ENCODE data around the gene PCGF2.
"Not testable (repeated sequence)": the region's sequence is repeated elsewhere in the genome, so short reads cannot be mapped to it uniquely, and the experiment has no call there.

The PCGF2 gene

GRCh38 chr17:38748149-38748891, at the start of gene PCGF2:
Gene PCGF2 (minus strand): TSS chr17:38748336. CDS start chr17:38740402, 7,934 bp downstream.
- in situ Hi-C loops (cut with MboI; ENCODE audit: low sequenced_read_pairs) = no loop called here

DNA sequence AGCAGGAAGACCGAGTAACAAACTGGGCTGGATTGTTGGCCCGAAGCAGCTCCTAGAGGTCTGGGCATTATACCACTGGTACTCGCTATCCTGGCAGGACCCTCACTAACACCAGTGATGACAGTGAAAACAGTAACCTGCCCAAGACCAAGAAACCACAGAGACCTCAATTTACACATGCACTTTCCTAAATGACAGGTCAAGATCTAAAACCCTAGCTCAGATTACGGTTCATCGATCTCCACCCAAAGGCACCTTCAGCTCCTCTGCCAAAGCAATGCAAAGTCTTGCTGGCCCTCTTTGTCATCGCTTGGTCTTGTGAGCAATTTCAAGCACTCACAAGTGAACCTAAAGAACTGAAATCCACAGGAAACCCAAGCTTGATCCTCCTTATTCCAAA, 49.7 kb upstream of the PCGF2 start:
- in situ Hi-C loops (cut with MboI; ENCODE audit: low sequenced_read_pairs) = no loop called here

- in situ Hi-C loops (cut with MboI; ENCODE audit: low sequenced_read_pairs) = no loop called here
These were observed 49.0 kb upstream of the PCGF2 start for GRCh38 chr17:38797158-38797490.

DNA sequence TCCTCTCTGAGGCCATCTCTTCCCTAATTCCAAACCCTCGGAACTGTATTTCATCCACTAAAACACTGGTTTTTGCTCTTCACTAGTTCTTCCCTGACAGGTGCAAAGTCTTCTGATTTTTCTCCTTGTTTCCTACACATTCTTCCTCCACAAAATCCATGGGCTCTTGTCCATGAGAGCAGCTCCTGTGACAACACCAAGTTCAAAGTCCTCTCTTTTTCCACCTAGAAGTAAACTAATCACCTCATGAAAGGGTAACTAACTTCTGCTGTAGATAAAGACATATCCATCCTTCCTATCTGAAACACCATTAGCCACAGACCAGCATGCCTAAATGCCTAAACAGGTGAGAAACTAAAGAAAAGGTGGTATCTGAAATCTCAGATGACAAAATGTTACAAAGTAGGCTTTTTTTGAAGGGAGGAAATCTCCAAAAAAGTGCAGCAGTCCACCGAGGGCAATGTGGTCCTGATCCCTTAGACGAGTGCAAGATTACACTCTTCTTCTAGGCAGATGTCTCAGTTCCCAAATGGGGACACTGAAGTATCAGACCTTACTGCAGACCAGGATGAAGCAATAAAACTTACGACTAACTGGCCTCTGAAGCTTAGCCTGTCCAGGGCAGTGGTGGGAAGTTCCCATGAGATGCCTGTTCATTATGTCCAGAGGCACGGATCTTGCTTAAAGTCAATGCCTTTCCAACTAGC, 48.5 kb upstream of the PCGF2 start:
- in situ Hi-C loops (cut with MboI; ENCODE audit: low sequenced_read_pairs) = no loop called here

DNA sequence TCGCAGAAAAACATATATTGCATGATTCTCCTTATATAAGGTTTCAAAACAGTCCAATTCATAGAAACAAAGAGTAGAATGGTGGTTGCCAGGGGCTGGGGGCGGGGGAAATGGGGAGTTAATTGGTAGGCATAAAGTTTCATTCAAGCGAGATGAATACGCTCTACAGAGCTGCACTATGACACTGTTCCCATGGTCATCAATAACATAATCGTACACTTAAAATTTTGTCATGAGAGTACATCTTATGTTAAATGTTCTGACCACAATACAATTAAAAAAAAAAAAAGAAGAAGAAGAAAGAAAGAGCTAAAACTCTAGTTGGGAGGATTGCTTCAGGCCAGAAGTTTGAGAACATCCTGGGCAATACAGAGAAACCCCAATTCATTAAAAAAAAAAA, 46.1 kb upstream of the PCGF2 start:
- in situ Hi-C loops (cut with MboI; ENCODE audit: low sequenced_read_pairs) = no loop called here

- in situ Hi-C loops (cut with MboI; ENCODE audit: low sequenced_read_pairs) = no loop called here
These were observed 43.0 kb upstream of the PCGF2 start for GRCh38 chr17:38791162-38791561.

GRCh38 chr17:38790148-38790707, 42.1 kb upstream of the PCGF2 start:
- in situ Hi-C loops (cut with MboI; ENCODE audit: low sequenced_read_pairs) = not testable (repeated sequence)

GRCh38 chr17:38789185-38789584, 41.0 kb upstream of the PCGF2 start:
- in situ Hi-C loops (cut with MboI; ENCODE audit: low sequenced_read_pairs) = no loop called here

- in situ Hi-C loops (cut with MboI; ENCODE audit: low sequenced_read_pairs) = not testable (repeated sequence)
These were observed 39.9 kb upstream of the PCGF2 start for GRCh38 chr17:38787999-38788398.

- in situ Hi-C loops (cut with MboI; ENCODE audit: low sequenced_read_pairs) = no loop called here
These were observed 38.2 kb upstream of the PCGF2 start for GRCh38 chr17:38786372-38786771.

GRCh38 chr17:38783227-38783626, 35.1 kb upstream of the PCGF2 start:
- in situ Hi-C loops (cut with MboI; ENCODE audit: low sequenced_read_pairs) = no loop called here

GRCh38 chr17:38779965-38780752, 32.0 kb upstream of the PCGF2 start:
- in situ Hi-C loops (cut with MboI; ENCODE audit: low sequenced_read_pairs) = no loop called here

DNA sequence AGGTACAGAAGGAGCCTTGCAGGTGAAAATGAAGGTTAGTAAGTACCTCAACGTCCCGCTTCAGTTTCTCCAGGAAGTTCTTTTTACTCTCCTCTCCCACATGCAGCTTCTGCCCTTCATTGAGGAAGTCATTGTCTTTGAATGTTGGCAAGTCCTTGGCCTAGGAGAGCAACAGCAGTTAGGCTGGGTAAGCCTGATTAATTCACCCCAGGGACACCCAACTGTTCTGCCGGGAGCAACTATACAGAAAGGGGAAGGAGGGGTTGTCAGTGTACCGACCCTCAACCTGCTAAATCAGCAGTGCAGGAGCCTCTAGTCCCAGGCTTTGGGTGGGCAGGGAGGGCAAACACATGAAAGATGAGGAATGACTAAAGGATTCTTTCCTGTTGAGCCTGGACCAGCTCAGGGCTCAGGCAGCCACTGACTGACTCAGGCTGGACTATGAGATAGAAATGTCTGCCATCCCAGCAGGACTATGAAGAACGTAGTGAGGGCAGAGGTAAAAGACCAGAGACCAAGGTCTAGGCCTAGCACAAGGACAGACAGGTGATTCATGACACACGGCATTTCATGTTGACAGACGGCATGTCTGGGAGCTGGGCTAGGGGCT, 29.6 kb upstream of the PCGF2 start:
- in situ Hi-C loops (cut with MboI; ENCODE audit: low sequenced_read_pairs) = no loop called here

- in situ Hi-C loops (cut with MboI; ENCODE audit: low sequenced_read_pairs) = no loop called here
These were observed 25.1 kb upstream of the PCGF2 start for GRCh38 chr17:38773258-38773657.

GRCh38 chr17:38768417-38768816, 20.3 kb upstream of the PCGF2 start:
- in situ Hi-C loops (cut with MboI; ENCODE audit: low sequenced_read_pairs) = no loop called here

DNA sequence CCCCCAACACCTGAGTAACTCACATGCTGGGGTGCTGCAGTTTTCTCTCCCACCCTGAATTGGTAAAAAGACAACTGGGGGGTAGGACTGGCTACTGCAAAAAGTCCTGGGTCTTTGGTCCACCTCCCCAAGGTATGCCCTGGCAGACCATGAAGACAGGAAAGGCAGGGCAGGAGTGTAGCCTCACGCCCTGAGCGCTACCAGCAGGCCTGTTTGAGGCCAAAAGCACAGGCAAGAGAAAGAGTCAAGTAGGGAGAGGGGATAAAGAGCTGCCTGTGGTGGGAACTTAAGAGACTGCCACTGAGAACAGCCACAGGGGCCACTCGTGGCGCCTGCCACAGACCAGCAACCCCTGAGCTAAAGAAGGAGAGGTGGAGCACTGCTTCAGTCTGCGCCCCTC, 18.2 kb upstream of the PCGF2 start:
- in situ Hi-C loops (cut with MboI; ENCODE audit: low sequenced_read_pairs) = no loop called here

- in situ Hi-C loops (cut with MboI; ENCODE audit: low sequenced_read_pairs) = no loop called here
These were observed 14.1 kb upstream of the PCGF2 start for GRCh38 chr17:38762231-38762630.

GRCh38 chr17:38761612-38762011, 13.5 kb upstream of the PCGF2 start:
- in situ Hi-C loops (cut with MboI; ENCODE audit: low sequenced_read_pairs) = no loop called here

GRCh38 chr17:38753071-38753506, 5.0 kb upstream of the PCGF2 start:
- in situ Hi-C loops (cut with MboI; ENCODE audit: low sequenced_read_pairs) = loop anchor here (10.0 kb wide), 1 partner anchor 62 kb away; no protein-coding TSS in a partner anchor

- in situ Hi-C loops (cut with MboI; ENCODE audit: low sequenced_read_pairs) = loop anchor here (10.0 kb wide), 1 partner anchor 62 kb away; no protein-coding TSS in a partner anchor
These were observed 4.4 kb upstream of the PCGF2 start, which contains the start of gene PSMB3 for GRCh38 chr17:38752308-38753070. Gene PSMB3 (plus strand): TSS chr17:38752741. CDS start chr17:38752827, 86 bp downstream.

Data from HL-60/S4 treated with phorbol 12-myristate 13-acetate at 8.2 ng/mL for 4 days and 3 days (cell line).